NCI-H1417 treated with DMSO at 0.1 percent for 48 hours (cell line): Measurements from ENCODE around the gene SYT6.

Source experiments
- DNase-seq: peaks from one replicate; lab custom pipeline; 2025; lab: John Stamatoyannopoulos, UW

Gene SYT6

DNA sequence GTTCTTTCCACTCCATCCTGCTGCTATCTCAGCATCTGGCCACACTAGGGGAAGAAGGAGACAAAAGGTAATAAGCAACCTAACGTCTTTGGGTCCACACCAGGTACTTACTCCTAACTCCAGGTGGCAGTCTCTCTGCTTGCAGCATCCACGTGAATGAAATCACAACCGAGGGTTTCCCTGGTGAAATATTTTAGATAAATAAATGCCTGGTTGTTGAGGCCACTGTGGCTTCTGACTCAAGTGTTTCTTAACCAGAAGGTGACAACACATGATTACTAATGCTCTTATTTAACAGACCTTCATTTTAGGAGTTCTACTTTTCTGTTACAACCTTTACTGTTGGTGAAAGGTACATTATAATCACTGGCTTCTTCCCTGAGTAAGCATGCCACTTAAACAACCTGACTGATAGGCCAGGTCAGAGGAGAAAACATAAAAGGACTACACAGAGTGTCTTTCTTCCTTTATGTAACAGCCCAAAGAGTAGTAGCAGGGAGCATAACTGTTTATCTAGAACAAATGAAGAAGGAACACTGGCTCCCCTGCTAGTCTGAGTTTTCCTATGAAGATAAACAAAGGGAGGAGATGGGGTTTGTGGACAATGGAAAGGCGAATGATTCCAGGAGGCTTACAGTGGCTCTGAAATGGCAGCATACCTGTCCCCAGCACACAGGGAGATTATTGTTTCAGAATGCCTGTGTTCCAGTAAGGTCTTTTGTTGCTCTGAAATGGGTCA, 59.9 kb downstream of the SYT6 start:
- DNase-seq, result no peak

DNA sequence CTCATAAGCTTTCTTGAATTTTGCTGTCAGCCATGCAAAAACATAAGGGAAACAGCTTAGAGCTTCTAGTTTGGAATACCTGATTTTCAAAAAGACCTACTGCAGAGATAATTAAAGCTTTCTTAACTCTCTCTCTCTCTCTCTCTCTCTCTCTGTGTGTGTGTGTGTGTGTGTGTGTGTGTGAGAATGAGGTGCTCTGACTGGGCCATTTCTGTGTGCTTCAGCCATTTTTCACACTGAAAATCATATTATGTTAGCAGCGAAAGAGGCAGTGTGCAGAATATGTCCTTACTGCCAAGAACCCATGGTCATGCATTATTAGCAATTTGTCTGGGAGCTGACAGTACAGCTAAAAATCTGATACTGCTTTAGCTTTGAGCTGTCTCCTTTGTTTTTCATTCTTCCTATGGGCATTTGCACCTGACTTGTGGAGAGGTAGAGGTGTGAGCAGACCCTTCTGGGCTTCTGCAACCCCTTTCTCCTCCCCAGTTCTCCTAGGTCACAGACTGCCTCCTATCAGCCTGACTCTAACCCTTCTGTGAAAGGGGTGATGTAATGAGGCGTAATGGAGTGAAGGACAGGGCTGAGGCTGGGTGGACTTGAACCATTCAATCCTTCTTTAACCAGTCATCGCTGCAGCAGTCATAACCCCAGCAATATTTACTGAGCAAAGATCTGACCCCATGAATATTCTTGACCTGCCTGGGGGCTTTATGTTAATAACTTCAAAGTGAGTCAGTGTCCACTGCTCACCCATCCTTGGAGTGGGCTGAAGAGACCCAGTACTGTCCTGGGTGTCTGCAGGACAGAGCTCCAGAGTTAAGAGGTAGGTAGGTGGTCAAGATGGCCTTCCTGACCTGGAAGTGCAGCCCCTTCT, 61.2 kb downstream of the SYT6 start:
- no peak for DNase-seq

DNA sequence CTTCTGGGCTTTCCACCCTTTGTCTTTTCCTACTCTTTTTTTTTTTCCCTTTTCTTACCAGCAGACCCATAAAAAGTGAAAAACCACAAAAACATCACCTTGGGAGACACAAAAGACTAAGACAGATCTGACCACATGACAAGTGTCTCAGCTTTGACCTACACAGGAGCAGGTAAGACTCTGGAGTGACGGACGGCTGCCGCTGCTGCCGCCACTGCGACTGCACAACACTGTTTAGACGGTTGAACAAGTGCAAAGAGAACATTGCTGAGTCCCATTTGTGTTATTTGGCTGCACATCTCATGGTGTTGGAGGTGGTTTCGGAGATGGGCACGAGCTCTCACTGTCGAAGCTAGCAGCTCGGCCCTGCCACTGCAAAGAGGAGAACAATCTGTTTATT, 62.0 kb downstream of the SYT6 start:
- DNase-seq, result no peak

DNA sequence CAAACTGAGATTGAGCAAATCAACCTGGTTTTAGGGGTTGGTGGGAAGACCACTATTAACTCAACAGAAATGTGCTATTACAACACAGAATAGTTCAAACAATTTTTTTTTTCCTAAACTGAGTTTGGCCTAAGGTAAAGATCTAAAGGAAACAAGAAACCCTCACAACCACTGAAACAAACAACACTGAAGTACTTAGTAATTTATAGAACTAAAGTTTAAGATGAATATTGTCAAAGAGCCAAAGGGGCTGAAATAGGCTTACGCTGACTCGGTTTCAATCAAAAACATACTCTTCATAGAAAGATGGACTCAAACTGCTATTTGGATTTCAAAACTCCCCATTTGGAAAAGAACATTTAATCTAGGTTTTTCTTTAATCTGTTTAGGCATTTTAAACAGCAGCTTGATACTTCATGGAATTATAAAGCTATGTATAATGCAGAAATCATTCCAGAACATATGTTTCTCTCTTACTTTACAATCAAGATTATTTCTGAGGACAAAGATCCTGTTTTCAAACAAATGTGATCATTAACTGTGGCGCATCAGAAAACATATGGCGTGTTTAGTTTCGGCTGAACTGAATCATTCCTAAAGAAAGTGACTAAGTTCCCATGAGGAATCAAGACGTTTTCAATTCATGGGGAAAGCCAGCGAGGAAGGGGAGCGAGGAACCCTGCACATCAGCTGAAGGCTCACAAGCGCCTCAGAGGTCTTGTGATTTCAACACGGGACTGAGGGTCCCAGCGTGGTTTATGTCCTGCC, 62.7 kb downstream of the SYT6 start:
- DNase-seq, result no peak

DNA sequence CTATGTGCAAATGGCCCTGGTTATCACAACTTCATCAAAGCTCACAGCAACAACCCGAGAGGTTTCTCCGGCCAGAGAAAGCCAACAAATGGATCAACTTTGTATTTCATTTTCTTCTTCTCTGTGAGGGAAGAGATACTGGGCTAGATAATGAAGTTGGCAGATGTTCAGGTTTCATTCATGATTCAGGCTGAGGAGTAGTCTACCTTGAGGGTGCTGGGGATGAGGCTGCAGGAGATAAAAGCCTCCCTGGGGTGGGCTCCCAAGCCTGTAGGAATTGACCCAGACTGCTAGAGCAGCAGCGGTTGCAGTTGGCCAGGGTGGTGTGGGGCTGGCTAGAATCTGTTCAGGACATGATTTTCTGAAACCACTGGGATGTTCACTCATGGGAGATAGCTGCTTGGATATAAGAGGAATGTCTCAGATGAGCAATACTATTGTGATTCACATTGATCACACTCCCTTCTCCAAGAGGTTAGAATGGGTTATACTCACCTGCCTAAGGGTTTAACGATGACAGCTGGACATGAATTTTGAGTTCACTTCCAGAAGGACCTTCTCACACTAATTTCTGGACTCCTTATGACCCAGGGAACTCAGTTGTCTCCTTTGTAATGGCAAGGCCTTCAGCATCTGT, 64.0 kb downstream of the SYT6 start:
- no peak for DNase-seq

DNA sequence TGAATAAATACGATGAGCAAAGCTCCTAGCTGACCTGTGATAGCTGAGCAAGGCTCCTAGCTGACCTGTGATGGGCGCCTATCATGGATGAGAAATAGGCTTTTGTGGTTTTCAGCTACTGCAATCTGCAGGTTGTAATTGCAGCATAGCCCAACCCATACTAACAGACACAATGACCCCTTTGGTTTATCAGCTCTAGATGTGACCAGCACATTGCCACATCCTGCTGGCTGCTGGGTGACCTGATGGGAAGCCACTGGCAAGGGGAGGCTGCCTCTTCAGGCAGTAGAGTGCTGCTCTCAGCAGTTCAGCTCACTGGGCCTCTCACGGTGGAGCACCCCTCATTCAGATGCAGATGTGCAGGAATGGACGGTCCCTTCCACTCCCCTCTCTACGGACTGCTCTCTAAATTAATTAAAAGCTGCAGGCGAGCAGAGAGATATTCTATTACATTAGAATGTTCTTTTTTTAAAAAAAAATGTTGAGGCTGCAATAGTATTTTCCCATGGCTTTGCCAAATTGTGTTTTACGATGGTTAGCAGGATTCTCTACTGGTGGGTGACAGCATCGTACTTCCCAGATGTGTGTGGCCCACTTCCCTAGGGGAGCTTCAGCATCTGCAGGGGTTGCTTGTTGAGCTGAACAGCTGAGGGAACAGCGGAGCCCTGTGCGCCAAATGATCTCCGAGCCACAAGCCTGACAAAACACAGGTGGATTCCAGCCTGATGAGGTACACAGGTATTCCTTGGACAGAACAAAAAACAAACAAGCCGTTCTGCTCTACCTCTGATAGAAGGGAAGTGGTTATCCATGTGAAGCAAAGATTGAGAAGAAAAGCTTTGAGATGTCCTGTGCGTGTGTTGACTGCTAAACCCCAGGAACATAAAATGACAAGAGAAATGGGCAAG, 65.0 kb downstream of the SYT6 start:
- DNase-seq, result no peak

DNA sequence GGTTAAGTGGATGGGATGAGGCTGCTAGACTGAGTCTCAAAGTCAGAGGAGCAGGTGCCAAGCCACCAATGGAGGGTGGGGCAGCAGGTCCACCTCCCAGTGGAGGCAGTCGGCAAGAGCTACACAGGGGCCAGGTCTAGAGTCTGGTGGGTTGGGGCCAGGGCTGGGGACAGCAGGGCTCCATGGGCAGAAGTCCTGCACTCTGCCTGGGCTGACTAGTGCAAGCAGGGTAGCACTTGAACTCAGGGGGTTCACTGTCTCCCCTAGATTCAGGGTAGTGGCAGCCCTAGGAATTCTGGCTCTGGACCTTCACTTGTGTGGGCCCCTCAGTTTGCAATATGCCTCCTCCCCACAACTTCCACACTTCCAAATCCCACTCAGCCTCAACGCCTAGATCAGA, 66.2 kb downstream of the SYT6 start:
- DNase-seq, result no peak

DNA sequence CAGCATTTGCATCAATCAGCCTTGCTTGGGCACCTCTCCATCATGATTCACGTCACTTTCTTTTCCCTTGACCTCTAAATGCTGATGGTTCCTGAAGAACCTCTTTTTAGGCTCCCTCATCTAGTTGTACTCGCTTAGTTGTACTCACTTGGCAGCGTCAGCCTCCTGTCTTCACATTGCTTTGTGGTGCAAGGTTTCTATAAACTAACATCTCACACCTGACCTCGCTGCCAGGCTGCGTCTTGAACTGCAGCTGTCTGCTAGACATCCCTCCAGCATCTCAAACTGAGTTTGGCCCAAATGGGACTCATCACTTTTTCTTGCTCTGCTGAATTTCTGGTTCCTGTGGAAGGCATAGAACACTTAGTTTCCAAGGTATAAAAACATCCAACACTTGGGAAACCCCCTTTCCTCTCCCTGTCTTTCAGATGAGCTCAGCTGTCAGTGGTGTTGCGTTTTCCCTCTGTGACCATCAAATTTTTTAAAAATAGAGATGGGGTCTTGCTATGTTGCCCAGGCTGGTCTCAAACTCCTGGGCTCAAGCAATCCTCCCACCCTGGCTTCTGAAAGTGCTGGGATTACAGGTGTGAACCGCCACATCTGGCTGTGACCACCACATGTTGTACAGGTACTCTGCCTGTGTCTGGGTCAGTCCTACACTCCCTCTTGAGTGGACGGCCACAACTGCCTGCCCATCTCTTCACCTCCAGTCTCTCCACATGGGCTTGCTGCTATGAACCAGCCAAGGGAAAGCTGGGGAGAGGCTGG, 66.9 kb downstream of the SYT6 start:
- no peak for DNase-seq

DNA sequence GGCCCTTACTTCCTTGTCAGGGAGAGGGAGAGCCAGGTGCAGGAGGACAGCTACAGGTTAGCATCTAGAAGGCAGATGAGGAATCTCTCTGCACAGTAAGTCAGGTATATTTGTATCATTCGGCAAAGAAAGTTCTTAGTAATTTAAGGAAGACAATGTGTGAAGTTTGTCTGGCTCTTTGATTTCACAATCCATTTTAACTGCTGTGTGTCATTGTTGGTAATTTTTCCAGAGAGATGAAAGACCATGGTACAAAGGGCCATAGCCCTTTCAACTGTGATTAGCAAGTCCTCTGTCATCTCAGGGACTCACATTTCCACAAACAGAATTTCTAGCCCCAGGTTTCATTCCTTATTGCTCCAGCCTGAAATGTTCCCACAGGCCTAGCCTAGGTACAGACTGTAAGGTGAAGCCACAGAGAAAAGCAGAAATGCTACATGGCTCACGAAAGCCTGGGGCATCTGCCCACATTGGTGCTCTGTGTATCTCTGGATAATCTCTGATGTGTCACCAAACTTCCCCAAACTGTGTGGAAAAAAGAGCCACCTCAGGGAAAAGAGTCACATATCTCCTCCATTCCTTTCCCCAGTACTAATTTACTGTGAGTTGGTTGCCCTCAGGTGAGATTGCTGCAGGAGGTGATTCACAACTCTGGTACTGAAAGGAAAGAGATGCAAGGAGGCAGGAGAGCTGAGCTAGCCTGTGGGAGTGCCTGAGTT, 70.6 kb downstream of the SYT6 start:
- no peak for DNase-seq

DNA sequence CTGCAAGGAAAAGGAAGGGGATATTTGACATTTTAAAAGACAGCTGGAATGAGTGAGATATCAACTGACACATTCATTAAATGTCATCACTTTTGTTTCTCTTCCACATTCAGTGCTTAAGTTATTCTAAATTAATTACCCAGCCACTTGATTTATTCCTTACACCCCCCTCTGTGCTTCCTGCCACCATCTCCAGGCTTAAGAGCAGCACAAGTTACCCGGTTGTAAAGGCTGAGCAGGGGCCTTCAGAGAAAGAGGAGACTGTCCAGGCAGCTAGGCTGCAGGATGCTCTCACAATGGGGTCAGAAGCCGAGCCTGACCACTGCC, 71.4 kb downstream of the SYT6 start:
- no peak for DNase-seq

DNA sequence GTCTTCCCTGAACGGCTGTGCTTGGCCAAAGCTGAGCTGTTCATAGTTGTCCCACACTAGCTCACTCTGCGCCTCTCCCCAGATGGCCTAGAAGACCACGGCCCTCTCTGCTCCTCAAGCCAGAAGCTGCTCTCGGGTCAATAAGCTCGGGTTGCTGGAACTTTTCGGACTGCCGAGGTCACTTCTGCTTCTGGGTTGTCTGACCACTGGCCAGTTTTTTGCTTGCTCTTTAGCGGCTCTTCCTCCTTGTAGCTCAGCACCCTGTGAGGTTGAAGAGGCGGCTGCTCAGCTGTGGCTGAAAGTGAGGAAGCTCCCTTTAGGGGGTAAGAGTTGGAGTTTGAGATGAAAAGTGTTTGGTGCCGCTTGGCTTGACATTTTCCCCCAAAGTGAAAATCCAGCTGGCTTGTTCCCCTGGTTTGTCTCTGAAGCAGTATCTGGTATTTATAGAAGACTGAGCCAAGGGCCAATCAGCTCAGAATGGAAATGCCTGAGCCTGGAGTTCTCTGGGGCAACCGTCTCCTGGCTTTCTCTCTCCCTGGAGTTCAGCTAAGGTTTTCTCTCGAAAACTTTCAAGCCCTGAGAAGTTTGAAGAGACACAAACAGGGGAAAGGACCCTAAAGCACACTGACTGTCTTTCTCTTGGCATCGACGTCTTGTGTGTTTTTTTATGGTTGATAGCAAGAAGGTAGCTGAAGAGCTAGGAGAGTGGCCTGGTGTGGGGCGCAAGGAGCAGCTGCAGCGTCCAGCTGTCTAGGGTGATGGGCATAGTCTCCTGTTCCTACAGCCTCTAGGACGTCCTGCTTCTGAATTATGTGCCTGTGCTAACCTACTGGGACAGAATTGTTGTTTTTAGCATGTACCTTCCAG, 72.0 kb downstream of the SYT6 start:
- DNase-seq, result no peak

DNA sequence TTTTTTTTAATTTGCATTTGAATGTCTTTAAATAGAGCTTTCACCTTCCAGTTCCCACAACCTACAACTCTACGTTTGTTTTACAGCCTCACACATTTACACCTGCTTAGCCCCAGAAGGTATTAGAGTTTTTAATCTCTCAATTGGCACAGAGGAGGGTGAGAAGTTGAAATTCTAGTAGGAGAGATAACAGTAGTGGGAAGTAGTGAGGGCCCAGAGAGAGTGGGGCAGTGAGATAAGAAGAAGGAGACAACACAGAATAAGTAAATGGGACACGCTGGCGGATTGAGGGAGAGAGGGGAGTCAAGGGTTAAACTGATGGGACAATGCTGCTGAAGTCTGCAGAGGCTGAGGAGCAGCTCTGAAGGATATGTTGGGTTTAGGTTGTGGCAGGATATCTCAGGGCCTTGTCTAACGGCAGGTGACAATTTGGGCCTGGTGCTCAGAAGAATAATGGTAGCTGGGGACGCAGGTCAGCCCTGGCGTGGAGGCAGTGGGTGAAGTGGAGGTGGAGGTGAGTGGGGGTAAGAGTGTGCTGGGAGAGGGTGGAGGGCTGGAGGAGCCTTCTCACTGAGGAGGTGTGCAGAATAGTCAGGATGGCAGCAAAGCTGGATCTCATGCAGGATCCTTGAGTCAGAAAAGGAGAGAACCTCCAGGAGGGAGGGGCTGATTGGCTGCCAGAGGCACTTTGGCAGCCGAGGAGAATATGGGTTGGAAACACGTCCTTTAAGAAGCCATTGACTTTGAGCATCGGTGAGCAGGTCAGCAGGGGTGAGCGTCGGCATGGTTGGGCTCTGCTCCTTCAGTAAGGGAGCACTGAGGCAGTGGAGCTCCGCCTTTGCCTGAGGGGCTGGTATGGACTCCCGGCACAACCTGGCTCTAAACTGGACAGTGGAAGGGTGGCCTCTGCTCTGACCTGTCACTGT, 72.9 kb downstream of the SYT6 start:
- no peak for DNase-seq

DNA sequence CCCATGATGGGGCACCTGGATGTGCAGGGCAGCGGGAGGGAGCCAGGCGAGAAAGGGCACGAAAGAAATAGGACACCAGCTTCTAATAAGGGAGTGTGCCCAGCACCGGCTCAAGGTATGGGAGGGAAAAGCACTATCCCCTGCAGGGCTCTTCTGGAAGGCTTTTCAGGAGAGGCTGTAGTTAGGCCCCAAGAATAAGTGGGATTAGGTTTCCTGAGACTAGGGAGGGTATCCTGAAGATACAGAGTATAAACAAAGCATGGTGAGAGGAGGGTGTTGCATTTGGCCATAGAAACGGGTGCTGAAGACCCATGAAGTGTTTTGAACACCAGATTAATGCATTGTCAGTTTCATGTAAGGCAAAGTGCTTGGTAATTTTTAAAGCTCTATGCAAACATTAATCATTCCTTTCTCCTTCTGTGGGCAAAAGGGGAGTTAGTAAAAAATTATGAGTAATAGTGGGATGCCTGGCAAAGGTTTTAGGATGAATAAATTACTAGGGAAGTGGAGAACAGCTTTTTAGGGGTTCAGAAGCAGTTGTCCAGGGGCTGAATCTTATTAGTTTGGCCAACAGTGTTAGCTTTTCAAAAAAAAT, 74.0 kb downstream of the SYT6 start:
- DNase-seq, result no peak

DNA sequence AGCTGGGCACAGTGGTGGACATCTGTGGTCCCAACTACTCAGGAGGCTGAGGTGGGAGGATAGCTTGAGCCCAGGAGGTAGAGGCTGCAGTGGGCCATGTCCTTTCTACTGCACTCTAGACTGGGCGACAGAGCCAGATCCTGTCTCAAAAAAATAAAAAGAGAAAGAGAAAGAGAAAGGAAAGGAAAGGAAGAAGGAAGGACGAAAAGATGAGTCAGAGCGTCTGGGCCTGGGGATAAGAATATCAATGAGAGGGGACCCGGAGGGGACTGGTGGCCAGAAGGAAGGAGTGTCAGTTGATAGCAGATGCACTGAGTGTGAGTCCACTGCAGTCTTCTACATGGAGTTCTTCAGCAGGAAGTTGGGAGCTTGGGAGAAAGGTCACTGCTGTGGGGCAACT, 75.6 kb downstream of the SYT6 start:
- no peak for DNase-seq

DNA sequence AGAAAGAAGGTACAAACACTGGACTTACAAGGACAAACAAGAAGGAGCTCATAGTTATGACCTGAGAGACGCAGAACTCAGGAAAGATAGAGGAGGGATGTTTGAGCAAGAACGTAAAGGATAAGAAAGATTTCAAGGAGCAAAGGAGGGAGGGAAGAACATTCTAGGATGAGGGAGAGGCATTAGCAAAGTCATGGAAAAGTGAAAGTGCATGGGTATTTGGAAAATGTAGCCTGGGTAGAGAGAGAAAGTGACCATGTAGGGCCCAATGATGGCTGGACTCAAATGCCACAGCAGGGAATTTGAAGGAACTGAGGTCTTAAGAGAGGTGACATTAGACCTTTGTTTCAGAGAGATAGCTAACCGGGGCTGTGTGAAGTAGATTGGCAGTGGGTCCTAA, 76.5 kb downstream of the SYT6 start:
- DNase-seq, result no peak

DNA sequence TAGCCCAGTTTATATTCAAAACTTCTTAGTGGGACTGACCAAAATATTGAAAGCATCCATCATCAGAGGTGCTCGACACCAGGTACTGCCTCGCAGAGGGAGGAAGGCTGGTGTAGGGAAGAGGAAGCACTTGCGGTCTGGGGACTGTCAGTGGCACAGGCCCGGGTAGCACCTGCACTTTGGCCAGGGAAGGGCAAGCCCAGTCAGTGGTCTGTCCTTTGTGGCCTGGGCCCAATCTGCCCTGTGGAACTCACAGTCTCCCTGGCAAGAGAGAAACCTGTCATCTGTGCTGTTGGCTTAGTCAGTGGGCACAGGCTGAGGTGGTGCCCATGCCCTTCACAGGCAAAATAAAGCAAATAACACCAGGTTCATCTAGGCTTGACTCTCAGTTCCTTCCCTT, 77.4 kb downstream of the SYT6 start:
- no peak for DNase-seq

DNA sequence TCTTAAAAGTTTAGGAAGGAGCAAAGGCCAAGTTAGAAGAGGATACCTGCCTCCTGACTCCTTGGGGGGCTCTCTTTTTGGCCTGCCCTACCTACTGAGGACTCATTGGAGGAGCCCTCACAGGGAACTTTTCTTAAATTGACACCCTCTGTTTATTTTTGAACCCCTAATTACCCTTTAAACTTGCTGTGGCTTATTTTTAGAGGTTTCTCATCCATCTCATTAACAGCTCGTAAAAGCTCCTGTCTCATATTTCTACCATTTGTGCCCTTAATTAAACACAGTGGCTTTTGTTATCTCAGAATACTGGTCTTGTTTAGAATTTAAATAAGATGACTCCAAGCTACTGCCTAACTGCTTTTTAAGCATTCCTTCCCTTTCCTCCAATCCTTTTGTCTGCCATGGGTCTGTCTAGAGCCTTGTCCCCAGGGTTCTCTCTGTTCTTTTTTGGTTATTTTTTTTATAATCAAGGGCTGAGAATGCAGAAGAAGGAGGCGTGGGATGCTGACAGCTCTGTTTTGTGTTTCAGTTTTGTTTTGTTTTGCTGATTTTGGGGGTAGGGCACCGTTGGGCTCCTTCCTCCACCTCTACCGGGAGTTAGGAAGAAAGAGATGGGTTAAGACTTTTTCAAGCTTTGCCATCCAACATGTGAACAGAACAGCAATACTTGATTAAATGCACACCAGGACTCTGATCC, 78.0 kb downstream of the SYT6 start:
- no peak for DNase-seq
